Heart left ventricle (tissue), 13 donors: ENCODE data around the gene GYPC.

Experiments used
- POLR2A ChIP-seq, 2 donors: fragments of 450-650 bp; IDR thresholded peaks; one replicate each; pipeline ENCODE4 v1.6.1; 2017; ENCODE audit warnings: antibody characterized with exemption in 2 of 2, mild to moderate bottlenecking in 2 of 2, moderate library complexity in 2 of 2
- TF ChIP-seq, protein P1 (sequence below), 12 donors: fragments of 200-600 bp; sonication (generic) in 4 of 12; IDR thresholded peaks; one replicate each; pipeline versions ENCODE4 v1.5.0 to v1.8.0; 2018 to 2022; ENCODE audit warnings: antibody characterized with exemption in 12 of 12, mild to moderate bottlenecking in 5 of 12
- donor health status: ischemic (EF 13 %, LVEDD 7.1; RV severe dilation, severe dysfunction).
- donor health status: DM: no; HTN: yes; CAD: no.
- donor health status: DM: no; HTN: no; CAD: no.
- donor health status: ischemic (EF 25% LVEDD 6.9; RV normal size, moderate dysfunction).
- donor health status: ischemic (EF 25% LVEDD 5.7; RV mildly dilated, moderate dysfunction).
- donor health status: ischemic (EF 35%, LVEDD 5.7; RV mildly dilated, moderate dysfunction).
- donor health status: nonischemic (EF 11% LVEDD 7.7; RV severe dilation, severe dysfunction).
- donor health status: DM: yes; HTN: yes; CAD: no.
- donor health status: PGD.
- donor health status: ischemic (EF 29% LVEDD 5.4; RV normal size, mild dysfunction).
- donor health status: nonischemic (EF 23%, LVEDD 6.1; RV moderate dilation, normal function).

DNA sequence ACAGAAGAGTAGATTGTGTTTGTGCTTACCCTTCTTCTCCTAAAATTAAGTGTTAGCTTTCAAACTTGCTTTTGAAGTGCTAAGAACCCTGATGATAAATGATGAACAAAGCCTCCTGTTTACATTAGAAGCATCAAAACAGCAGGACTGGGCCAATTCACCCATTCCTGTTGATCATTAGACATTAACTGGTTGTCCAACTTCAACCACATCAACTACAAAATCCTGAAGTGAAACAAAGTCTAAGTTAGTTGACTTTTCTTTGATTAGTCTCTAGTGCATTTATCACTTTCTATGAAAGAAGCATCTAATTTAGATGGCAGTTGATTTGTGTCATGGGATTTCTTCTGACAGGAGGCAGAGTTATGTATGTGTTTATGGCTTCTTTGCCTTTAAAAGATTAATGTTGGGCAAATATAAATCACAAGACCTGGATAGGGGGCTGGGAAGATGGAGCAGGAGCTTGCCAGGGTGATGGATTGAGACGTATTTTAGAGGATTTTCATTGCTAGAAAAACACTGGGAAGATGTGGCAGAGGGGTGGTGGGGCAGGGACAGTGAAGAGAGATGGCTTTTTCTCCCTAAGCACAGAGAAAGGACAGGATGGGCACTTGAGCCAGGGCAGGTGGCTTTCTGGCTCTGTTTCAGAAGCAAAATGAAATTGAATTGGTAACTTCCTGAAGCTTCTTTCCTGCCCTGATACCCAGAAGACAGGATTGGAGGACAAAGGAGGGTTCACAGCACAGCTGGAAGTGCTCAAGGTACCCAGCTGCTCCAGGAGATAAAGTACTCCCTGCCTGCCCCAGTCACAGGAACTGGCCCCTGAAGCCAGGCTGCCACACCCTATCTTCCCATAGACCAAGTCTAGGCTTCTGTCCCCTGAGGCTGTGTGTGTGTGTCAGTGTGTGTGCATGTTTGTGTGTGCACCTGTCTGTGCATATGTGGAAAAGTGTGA, 20.5 kb downstream of the GYPC start:
- TF ChIP-seq, protein P1, sequence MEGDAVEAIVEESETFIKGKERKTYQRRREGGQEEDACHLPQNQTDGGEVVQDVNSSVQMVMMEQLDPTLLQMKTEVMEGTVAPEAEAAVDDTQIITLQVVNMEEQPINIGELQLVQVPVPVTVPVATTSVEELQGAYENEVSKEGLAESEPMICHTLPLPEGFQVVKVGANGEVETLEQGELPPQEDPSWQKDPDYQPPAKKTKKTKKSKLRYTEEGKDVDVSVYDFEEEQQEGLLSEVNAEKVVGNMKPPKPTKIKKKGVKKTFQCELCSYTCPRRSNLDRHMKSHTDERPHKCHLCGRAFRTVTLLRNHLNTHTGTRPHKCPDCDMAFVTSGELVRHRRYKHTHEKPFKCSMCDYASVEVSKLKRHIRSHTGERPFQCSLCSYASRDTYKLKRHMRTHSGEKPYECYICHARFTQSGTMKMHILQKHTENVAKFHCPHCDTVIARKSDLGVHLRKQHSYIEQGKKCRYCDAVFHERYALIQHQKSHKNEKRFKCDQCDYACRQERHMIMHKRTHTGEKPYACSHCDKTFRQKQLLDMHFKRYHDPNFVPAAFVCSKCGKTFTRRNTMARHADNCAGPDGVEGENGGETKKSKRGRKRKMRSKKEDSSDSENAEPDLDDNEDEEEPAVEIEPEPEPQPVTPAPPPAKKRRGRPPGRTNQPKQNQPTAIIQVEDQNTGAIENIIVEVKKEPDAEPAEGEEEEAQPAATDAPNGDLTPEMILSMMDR (IDR thresholded peaks at IDR 0.05): no peak
- no peak for TF ChIP-seq POLR2A (IDR thresholded peaks at IDR 0.05)
